HepG2 (cell line): ENCODE data around the gene GALNT12. TPM values are rescaled to one million over a fixed set of nuclear protein-coding genes. Genes with fewer than 3 reads are reported as not detected.

ENCODE experiments used
- AGO2 ChIP-seq: fragments of 200-400 bp; formaldehyde crosslinking; optimal IDR thresholded peaks from 2 replicates; pipeline ENCODE3; 2017; ENCODE audit warnings: mild to moderate bottlenecking, low read depth, low read length, moderate library complexity
- DDIT3 ChIP-seq: sonication (generic); formaldehyde crosslinking; IDR thresholded peaks from 2 replicates; pipeline ENCODE4 v1.4.0; 2020; ENCODE audit warnings: mild to moderate bottlenecking, missing genetic modification reagents
- DMAP1 ChIP-seq: IDR thresholded peaks from 2 replicates; pipeline ENCODE4 v1.6.1; 2016
- ELF3 ChIP-seq: IDR thresholded peaks from 2 replicates; pipeline ENCODE4 v1.6.1; 2016; ENCODE audit warnings: missing genetic modification reagents, missing compliant biosample characterization
- ERF ChIP-seq: IDR thresholded peaks from 2 replicates; pipeline ENCODE4 v1.6.1; 2018; ENCODE audit warnings: missing biosample characterization, missing genetic modification reagents
- HHEX ChIP-seq: IDR thresholded peaks from 2 replicates; pipeline ENCODE4 v1.6.1; 2016; ENCODE audit warnings: control low read depth
- HOXA5 ChIP-seq: sonication (generic); formaldehyde crosslinking; IDR thresholded peaks from 2 replicates; pipeline ENCODE4 v1.4.0; 2020; ENCODE audit warnings: missing genetic modification reagents
- KLF13 ChIP-seq: sonication (generic); formaldehyde crosslinking; IDR thresholded peaks from 2 replicates; pipeline ENCODE4 v1.4.0; 2020; ENCODE audit warnings: mild to moderate bottlenecking, missing genetic modification reagents
- KMT2A ChIP-seq: sonication (generic); formaldehyde crosslinking; IDR thresholded peaks from 2 replicates; pipeline ENCODE4 v1.4.0; 2020; ENCODE audit warnings: missing genetic modification reagents
- NCOR1 ChIP-seq: fragments of 200-600 bp; sonication (generic); IDR thresholded peaks from 2 replicates; pipeline ENCODE4 v1.7.0; 2017; ENCODE audit warnings: antibody characterized with exemption, low read length, borderline replicate concordance
- NFKB2 ChIP-seq: sonication (generic); formaldehyde crosslinking; IDR thresholded peaks from 2 replicates; pipeline ENCODE4 v1.4.0; 2020; ENCODE audit warnings: missing genetic modification reagents, borderline replicate concordance
- NR2F1 ChIP-seq, 2 experiments: fragments of 450-650 bp in 1 of 2; formaldehyde crosslinking in 1 of 2; IDR thresholded peaks; 2 replicates each; pipeline versions ENCODE4 v1.5.0 to v1.6.1; 2016 to 2020; ENCODE audit warnings: mild to moderate bottlenecking in 1 of 2, missing compliant biosample characterization in 1 of 2, missing genetic modification reagents in 1 of 2, moderate library complexity in 1 of 2
- POGZ ChIP-seq: sonication (generic); formaldehyde crosslinking; IDR thresholded peaks from 2 replicates; pipeline ENCODE4 v1.4.0; 2020; ENCODE audit warnings: mild to moderate bottlenecking, missing genetic modification reagents
- RELA ChIP-seq: sonication (generic); formaldehyde crosslinking; IDR thresholded peaks from 2 replicates; pipeline ENCODE4 v1.4.0; 2020; ENCODE audit warnings: missing genetic modification reagents
- SP1 ChIP-seq, 2 experiments: fragments of 450-650 bp in 1 of 2; sonication (generic) in 1 of 2; formaldehyde crosslinking in 1 of 2; IDR thresholded peaks; 2 replicates each; pipeline versions ENCODE4 v1.4.0 to v1.6.1; 2016 to 2020; ENCODE audit warnings: missing genetic modification reagents in 1 of 2
- SRSF1 ChIP-seq: fragments of 200-400 bp; formaldehyde crosslinking; optimal IDR thresholded peaks from 2 replicates; pipeline ENCODE3; 2017; ENCODE audit warnings: mild to moderate bottlenecking, low read depth, low read length, moderate library complexity
- ZBTB39 ChIP-seq: sonication (generic); formaldehyde crosslinking; IDR thresholded peaks from 2 replicates; pipeline ENCODE4 v1.5.0; 2020; ENCODE audit warnings: missing genetic modification reagents
- ZNF224 ChIP-seq: sonication (generic); formaldehyde crosslinking; IDR thresholded peaks from 2 replicates; pipeline ENCODE4 v1.5.0; 2020; ENCODE audit warnings: mild to moderate bottlenecking, missing genetic modification reagents
- ZNF296 ChIP-seq: sonication (generic); formaldehyde crosslinking; conservative IDR thresholded peaks from 2 replicates; pipeline ENCODE4 v1.5.0; 2020; ENCODE audit warnings: mild to moderate bottlenecking, missing genetic modification reagents
- ZNF44 ChIP-seq: sonication (generic); formaldehyde crosslinking; IDR thresholded peaks from 2 replicates; pipeline ENCODE4 v1.5.1; 2020; ENCODE audit warnings: mild to moderate bottlenecking, missing genetic modification reagents
- ZNF484 ChIP-seq: sonication (generic); formaldehyde crosslinking; IDR thresholded peaks from 2 replicates; pipeline ENCODE4 v1.5.1; 2020; ENCODE audit warnings: mild to moderate bottlenecking, low read depth, missing genetic modification reagents, borderline replicate concordance
- ZNF569 ChIP-seq: sonication (generic); formaldehyde crosslinking; IDR thresholded peaks from 2 replicates; pipeline ENCODE4 v1.5.0; 2020; ENCODE audit warnings: mild to moderate bottlenecking, missing genetic modification reagents, moderate library complexity, borderline replicate concordance
- ZNF629 ChIP-seq: sonication (generic); formaldehyde crosslinking; conservative IDR thresholded peaks from 2 replicates; pipeline ENCODE4 v1.5.0; 2020; ENCODE audit warnings: missing genetic modification reagents
- ZNF841 ChIP-seq: sonication (generic); formaldehyde crosslinking; IDR thresholded peaks from 2 replicates; pipeline ENCODE4 v1.8.1; 2023; ENCODE audit warnings: missing genetic modification reagents, borderline replicate concordance
- polyA plus RNA-seq, 8 experiments: library from polyadenylated mRNA; depleted of rRNA in 3 of 8; stranded (reverse) in 7 of 8; unstranded in 1 of 8; fragments of >200 nt; fragmentation: Illumina TruSeq in 4 of 8; extraction: Trizol in 4 of 8; gene quantifications; 2 replicates each; pipeline versions ENCODE4 v1.2.1 to v1.2.3, GENCODE V29; 2011 to 2016; ENCODE audit warnings: low read depth in 4 of 8, missing spikeins in 1 of 8, mixed read lengths in 1 of 8; ENCODE audit not compliant: insufficient read depth in 1 of 8
- total RNA-seq, 5 experiments: library from RNA; depleted of rRNA; stranded (reverse); fragments of >200 nt; fragmentation: Illumina TruSeq; extraction: Trizol; gene quantifications; 2 replicates each; pipeline ENCODE4 v1.2.3, GENCODE V29; 2016; ENCODE audit warnings: low read depth in 1 of 5
- TF ChIP-seq, protein P1 (sequence below): sonication (generic); formaldehyde crosslinking; conservative IDR thresholded peaks from 2 replicates; pipeline ENCODE4 v1.4.0; 2020; ENCODE audit warnings: missing genetic modification reagents

Gene GALNT12
- total and polyA plus RNA-seq, 2 of the 13 experiments (the other 11 are each of a cell fraction or from before 2014, with no cell fraction given), result 0.07 TPM; not detected in 1

DNA sequence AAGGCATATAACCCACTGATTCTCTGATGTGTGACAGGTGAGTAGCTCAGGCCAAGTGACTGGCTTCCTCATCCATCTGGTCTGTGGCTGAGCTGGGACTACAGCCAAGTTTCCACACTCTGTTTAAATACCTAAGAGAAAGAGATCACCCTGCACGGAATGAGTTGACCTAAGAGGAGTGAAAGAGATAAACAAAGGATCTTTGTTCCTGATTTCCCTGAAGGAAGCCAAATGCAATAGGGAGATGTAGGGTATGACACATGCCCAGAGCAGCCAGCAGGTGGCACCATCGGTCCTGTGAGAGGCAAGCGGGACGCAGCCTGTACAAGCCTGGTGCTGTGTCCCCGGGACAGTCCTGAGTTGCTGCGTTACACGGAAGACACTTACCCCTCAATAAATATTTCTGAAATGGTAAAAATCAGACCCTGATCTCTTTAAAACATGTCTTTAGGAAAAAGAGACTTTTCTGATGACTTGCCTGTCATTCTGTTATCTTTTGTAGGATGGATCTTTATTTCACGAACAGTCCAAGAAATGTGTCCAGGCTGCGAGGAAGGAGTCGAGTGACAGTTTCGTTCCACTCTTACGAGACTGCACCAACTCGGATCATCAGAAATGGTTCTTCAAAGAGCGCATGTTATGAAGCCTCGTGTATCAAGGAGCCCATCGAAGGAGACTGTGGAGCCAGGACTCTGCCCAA, 41.1 kb downstream of the GALNT12 start (continued):
- TF ChIP-seq AGO2, result no peak
- TF ChIP-seq NFKB2 (CRISPR knock-in tag), result no peak
- TF ChIP-seq POGZ (CRISPR knock-in tag), result no peak
- TF ChIP-seq NCOR1, result no peak
- TF ChIP-seq, protein P1, sequence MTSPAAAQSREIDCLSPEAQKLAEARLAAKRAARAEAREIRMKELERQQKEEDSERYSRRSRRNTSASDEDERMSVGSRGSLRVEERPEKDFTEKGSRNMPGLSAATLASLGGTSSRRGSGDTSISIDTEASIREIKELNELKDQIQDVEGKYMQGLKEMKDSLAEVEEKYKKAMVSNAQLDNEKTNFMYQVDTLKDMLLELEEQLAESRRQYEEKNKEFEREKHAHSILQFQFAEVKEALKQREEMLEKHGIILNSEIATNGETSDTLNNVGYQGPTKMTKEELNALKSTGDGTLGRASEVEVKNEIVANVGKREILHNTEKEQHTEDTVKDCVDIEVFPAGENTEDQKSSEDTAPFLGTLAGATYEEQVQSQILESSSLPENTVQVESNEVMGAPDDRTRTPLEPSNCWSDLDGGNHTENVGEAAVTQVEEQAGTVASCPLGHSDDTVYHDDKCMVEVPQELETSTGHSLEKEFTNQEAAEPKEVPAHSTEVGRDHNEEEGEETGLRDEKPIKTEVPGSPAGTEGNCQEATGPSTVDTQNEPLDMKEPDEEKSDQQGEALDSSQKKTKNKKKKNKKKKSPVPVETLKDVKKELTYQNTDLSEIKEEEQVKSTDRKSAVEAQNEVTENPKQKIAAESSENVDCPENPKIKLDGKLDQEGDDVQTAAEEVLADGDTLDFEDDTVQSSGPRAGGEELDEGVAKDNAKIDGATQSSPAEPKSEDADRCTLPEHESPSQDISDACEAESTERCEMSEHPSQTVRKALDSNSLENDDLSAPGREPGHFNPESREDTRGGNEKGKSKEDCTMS (CRISPR knock-in tag), result no peak
- TF ChIP-seq KMT2A, result 0 out of 2 replicates have a peak, but pooled peaks have one; percentile 34
- no peak for TF ChIP-seq DMAP1 (CRISPR knock-in tag)
- no peak for TF ChIP-seq HHEX (CRISPR knock-in tag)
- no peak for TF ChIP-seq KLF13 (CRISPR knock-in tag)
- TF ChIP-seq DDIT3 (CRISPR knock-in tag), result no peak
- no peak for TF ChIP-seq ZNF841 (CRISPR knock-in tag)
- TF ChIP-seq NR2F1 (CRISPR knock-in tag; IDR thresholded peaks at IDR 0.05), result peak in 1 of 2 experiments; percentile 16; a peak in 1 of 4 replicates
- TF ChIP-seq SP1 (IDR thresholded peaks at IDR 0.05), result no peak
- TF ChIP-seq SP1 (CRISPR knock-in tag; IDR thresholded peaks at IDR 0.05), result no peak
- no peak for TF ChIP-seq RELA (CRISPR knock-in tag)
- TF ChIP-seq ZNF569 (CRISPR knock-in tag), result no peak
- no peak for TF ChIP-seq SRSF1
- no peak for TF ChIP-seq ZNF296 (CRISPR knock-in tag)
- no peak for TF ChIP-seq ZNF484
- TF ChIP-seq ZNF44 (CRISPR knock-in tag), result no peak
- TF ChIP-seq ZNF629 (CRISPR knock-in tag), result no peak
- no peak for TF ChIP-seq HOXA5 (CRISPR knock-in tag)
- TF ChIP-seq ZNF224 (CRISPR knock-in tag), result no peak
- TF ChIP-seq ZBTB39 (CRISPR knock-in tag), result no peak
- peak; percentile 81 for TF ChIP-seq ELF3 (CRISPR knock-in tag)
- peak; percentile 54; the same call in 1 of the 2 replicates for TF ChIP-seq ERF (CRISPR knock-in tag)
